Uterus (tissue), 2 donors: ENCODE data around the gene RRAGD.

ENCODE experiments used
- POLR2A ChIP-seq, 2 donors: fragments of 450-650 bp; IDR thresholded peaks; one replicate each; pipeline ENCODE4 v1.6.1; 2016; ENCODE audit warnings: antibody characterized with exemption in 2 of 2, mild to moderate bottlenecking in 1 of 2, moderate library complexity in 1 of 2
- TF ChIP-seq, protein P1 (sequence below), 4 experiments: fragments of 200-600 bp in 2 of 4; fragments of 450-650 bp in 2 of 4; sonication (generic) in 2 of 4; IDR thresholded peaks; one replicate each; pipeline ENCODE4 v1.5.1; 2016 to 2019; ENCODE audit warnings: antibody characterized with exemption in 4 of 4, mild to moderate bottlenecking in 2 of 4, moderate library complexity in 1 of 4

GRCh38 chr6:89449193-89449592, 37.1 kb upstream of the RRAGD start:
- TF ChIP-seq, protein P1, sequence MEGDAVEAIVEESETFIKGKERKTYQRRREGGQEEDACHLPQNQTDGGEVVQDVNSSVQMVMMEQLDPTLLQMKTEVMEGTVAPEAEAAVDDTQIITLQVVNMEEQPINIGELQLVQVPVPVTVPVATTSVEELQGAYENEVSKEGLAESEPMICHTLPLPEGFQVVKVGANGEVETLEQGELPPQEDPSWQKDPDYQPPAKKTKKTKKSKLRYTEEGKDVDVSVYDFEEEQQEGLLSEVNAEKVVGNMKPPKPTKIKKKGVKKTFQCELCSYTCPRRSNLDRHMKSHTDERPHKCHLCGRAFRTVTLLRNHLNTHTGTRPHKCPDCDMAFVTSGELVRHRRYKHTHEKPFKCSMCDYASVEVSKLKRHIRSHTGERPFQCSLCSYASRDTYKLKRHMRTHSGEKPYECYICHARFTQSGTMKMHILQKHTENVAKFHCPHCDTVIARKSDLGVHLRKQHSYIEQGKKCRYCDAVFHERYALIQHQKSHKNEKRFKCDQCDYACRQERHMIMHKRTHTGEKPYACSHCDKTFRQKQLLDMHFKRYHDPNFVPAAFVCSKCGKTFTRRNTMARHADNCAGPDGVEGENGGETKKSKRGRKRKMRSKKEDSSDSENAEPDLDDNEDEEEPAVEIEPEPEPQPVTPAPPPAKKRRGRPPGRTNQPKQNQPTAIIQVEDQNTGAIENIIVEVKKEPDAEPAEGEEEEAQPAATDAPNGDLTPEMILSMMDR (IDR thresholded peaks at IDR 0.05) = no peak
- no peak for TF ChIP-seq POLR2A (IDR thresholded peaks at IDR 0.05)
